ENCODE results near the gene VSNL1.

GRCh38 chr2:17649026-17649425 is 108.5 kb downstream of the VSNL1 start:
- TF ChIP-seq, protein P1, sequence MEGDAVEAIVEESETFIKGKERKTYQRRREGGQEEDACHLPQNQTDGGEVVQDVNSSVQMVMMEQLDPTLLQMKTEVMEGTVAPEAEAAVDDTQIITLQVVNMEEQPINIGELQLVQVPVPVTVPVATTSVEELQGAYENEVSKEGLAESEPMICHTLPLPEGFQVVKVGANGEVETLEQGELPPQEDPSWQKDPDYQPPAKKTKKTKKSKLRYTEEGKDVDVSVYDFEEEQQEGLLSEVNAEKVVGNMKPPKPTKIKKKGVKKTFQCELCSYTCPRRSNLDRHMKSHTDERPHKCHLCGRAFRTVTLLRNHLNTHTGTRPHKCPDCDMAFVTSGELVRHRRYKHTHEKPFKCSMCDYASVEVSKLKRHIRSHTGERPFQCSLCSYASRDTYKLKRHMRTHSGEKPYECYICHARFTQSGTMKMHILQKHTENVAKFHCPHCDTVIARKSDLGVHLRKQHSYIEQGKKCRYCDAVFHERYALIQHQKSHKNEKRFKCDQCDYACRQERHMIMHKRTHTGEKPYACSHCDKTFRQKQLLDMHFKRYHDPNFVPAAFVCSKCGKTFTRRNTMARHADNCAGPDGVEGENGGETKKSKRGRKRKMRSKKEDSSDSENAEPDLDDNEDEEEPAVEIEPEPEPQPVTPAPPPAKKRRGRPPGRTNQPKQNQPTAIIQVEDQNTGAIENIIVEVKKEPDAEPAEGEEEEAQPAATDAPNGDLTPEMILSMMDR (conservative IDR thresholded peaks at IDR 0.05; ENCODE audit: low read depth in 2 of 2) = no peak
- TF ChIP-seq, protein P2, sequence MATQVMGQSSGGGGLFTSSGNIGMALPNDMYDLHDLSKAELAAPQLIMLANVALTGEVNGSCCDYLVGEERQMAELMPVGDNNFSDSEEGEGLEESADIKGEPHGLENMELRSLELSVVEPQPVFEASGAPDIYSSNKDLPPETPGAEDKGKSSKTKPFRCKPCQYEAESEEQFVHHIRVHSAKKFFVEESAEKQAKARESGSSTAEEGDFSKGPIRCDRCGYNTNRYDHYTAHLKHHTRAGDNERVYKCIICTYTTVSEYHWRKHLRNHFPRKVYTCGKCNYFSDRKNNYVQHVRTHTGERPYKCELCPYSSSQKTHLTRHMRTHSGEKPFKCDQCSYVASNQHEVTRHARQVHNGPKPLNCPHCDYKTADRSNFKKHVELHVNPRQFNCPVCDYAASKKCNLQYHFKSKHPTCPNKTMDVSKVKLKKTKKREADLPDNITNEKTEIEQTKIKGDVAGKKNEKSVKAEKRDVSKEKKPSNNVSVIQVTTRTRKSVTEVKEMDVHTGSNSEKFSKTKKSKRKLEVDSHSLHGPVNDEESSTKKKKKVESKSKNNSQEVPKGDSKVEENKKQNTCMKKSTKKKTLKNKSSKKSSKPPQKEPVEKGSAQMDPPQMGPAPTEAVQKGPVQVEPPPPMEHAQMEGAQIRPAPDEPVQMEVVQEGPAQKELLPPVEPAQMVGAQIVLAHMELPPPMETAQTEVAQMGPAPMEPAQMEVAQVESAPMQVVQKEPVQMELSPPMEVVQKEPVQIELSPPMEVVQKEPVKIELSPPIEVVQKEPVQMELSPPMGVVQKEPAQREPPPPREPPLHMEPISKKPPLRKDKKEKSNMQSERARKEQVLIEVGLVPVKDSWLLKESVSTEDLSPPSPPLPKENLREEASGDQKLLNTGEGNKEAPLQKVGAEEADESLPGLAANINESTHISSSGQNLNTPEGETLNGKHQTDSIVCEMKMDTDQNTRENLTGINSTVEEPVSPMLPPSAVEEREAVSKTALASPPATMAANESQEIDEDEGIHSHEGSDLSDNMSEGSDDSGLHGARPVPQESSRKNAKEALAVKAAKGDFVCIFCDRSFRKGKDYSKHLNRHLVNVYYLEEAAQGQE (IDR thresholded peaks at IDR 0.05; ENCODE audit: unreplicated experiment) = no peak
- no peak for TF ChIP-seq EZH2 (IDR thresholded peaks at IDR 0.05; ENCODE audit: low read depth, unreplicated experiment)
- TF ChIP-seq POLR2AphosphoS5 (IDR thresholded peaks at IDR 0.05; ENCODE audit: low read depth) = no peak
- TF ChIP-seq JUNB (IDR thresholded peaks at IDR 0.05; ENCODE audit: unreplicated experiment) = no peak
- TF ChIP-seq EZH2phosphoT487 (IDR thresholded peaks at IDR 0.05; ENCODE audit: unreplicated experiment) = no peak
- TF ChIP-seq CREB1 (CRISPR knock-in tag; IDR thresholded peaks at IDR 0.05; ENCODE audit: low read depth) = no peak

Data from GM23338 (cell line).